ENCODE measurements around the gene LVRN.

The LVRN gene

GRCh38 chr5:116062352-116062751, 100.1 kb downstream of the LVRN start:
- Histone ChIP-seq H3K27ac (no peak overlapping the region), H3K4me3 (ENCODE audit: low read depth in 1 of 2, low read length in 1 of 2) (no peak overlapping the region), H3K36me3 (no peaks in the 10 kb centered on the region), H3K27me3 (no peaks in the 10 kb centered on the region), H3K4me1 (ENCODE audit: control insufficient read depth in 1 of 2, insufficient read depth in 1 of 2, low read depth in 1 of 2, low read length in 1 of 2) (no peaks in the 10 kb centered on the region), H3K9me3 (no peaks in the 10 kb centered on the region)
- no peak for TF ChIP-seq CTCF (IDR thresholded peaks at IDR 0.05)

GRCh38 chr5:116063950-116064349, 101.7 kb downstream of the LVRN start:
- Histone ChIP-seq H3K27me3 (no peaks in the 10 kb centered on the region), H3K4me1 (ENCODE audit: control insufficient read depth in 1 of 2, insufficient read depth in 1 of 2, low read depth in 1 of 2, low read length in 1 of 2) (peaks cover 0 to 4% of the 10 kb centered on the region in 2 experiments), H3K4me3 (ENCODE audit: low read depth in 1 of 2, low read length in 1 of 2) (no peak overlapping the region), H3K36me3 (no peaks in the 10 kb centered on the region), H3K9me3 (no peaks in the 10 kb centered on the region), H3K27ac (no peak overlapping the region)
- no peak for TF ChIP-seq CTCF (IDR thresholded peaks at IDR 0.05)

GRCh38 chr5:116068028-116068632, 105.9 kb downstream of the LVRN start:
- no peak overlapping the region for H3K27ac ChIP-seq
- peaks cover 0 to 4% of the 10 kb centered on the region in 2 experiments for H3K4me1 ChIP-seq (ENCODE audit: control insufficient read depth in 1 of 2, insufficient read depth in 1 of 2, low read depth in 1 of 2, low read length in 1 of 2)
- no peaks in the 10 kb centered on the region for H3K36me3 ChIP-seq
- peak; percentile 60 for TF ChIP-seq CTCF (IDR thresholded peaks at IDR 0.05)
- no peak overlapping the region for H3K4me3 ChIP-seq (ENCODE audit: low read depth in 1 of 2, low read length in 1 of 2)
- no peaks in the 10 kb centered on the region for H3K27me3 ChIP-seq
- H3K9me3 ChIP-seq = no peaks in the 10 kb centered on the region

GRCh38 chr5:116071211-116071610, 108.9 kb downstream of the LVRN start:
- peaks cover 0 to 4% of the 10 kb centered on the region in 2 experiments for H3K4me1 ChIP-seq (ENCODE audit: control insufficient read depth in 1 of 2, insufficient read depth in 1 of 2, low read depth in 1 of 2, low read length in 1 of 2)
- no peak for TF ChIP-seq CTCF (IDR thresholded peaks at IDR 0.05)

GRCh38 chr5:116075191-116075831, 113.0 kb downstream of the LVRN start:
- no peak overlapping the region for H3K4me3 ChIP-seq (ENCODE audit: low read depth in 1 of 2, low read length in 1 of 2)
- no peaks in the 10 kb centered on the region for H3K36me3 ChIP-seq
- H3K9me3 ChIP-seq = no peaks in the 10 kb centered on the region
- H3K27me3 ChIP-seq = no peaks in the 10 kb centered on the region
- H3K27ac ChIP-seq = no peak overlapping the region
- TF ChIP-seq CTCF (IDR thresholded peaks at IDR 0.05) = no peak
- peaks cover 0 to 4% of the 10 kb centered on the region in 2 experiments for H3K4me1 ChIP-seq (ENCODE audit: control insufficient read depth in 1 of 2, insufficient read depth in 1 of 2, low read depth in 1 of 2, low read length in 1 of 2)

More at GRCh38 chr5:116071211-116071610, 108.9 kb downstream of the LVRN start:
- Histone ChIP-seq H3K27me3 (no peaks in the 10 kb centered on the region), H3K27ac (no peak overlapping the region), H3K9me3 (no peaks in the 10 kb centered on the region), H3K4me3 (ENCODE audit: low read depth in 1 of 2, low read length in 1 of 2) (no peak overlapping the region), H3K36me3 (no peaks in the 10 kb centered on the region)

Data from neutrophil (primary cell).